Liver (tissue), 3 donors: Measurements from ENCODE around the gene FAM209A.

ENCODE experiments used
- SP1 ChIP-seq: IDR thresholded peaks from 2 replicates; pipeline ENCODE4 v1.6.1; 2018; ENCODE audit warnings: antibody characterized with exemption, mild to moderate bottlenecking
- TF ChIP-seq, protein P1 (sequence below): fragments of 150-350 bp; IDR thresholded peaks from 2 replicates; pipeline ENCODE4 v1.5.1; 2017; ENCODE audit warnings: improper control_type of control experiment, low read depth, low read length; ENCODE audit not compliant: missing input control
- donor health status: healthy.
- donor health status: healthy.

GRCh38 chr20:56504373-56505005 lies 20.1 kb upstream of the FAM209A start:
- TF ChIP-seq, protein P1, sequence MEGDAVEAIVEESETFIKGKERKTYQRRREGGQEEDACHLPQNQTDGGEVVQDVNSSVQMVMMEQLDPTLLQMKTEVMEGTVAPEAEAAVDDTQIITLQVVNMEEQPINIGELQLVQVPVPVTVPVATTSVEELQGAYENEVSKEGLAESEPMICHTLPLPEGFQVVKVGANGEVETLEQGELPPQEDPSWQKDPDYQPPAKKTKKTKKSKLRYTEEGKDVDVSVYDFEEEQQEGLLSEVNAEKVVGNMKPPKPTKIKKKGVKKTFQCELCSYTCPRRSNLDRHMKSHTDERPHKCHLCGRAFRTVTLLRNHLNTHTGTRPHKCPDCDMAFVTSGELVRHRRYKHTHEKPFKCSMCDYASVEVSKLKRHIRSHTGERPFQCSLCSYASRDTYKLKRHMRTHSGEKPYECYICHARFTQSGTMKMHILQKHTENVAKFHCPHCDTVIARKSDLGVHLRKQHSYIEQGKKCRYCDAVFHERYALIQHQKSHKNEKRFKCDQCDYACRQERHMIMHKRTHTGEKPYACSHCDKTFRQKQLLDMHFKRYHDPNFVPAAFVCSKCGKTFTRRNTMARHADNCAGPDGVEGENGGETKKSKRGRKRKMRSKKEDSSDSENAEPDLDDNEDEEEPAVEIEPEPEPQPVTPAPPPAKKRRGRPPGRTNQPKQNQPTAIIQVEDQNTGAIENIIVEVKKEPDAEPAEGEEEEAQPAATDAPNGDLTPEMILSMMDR = peak; percentile 15
- no peak for TF ChIP-seq SP1
